ENCODE results near the gene HMGN3.

Gene HMGN3

DNA sequence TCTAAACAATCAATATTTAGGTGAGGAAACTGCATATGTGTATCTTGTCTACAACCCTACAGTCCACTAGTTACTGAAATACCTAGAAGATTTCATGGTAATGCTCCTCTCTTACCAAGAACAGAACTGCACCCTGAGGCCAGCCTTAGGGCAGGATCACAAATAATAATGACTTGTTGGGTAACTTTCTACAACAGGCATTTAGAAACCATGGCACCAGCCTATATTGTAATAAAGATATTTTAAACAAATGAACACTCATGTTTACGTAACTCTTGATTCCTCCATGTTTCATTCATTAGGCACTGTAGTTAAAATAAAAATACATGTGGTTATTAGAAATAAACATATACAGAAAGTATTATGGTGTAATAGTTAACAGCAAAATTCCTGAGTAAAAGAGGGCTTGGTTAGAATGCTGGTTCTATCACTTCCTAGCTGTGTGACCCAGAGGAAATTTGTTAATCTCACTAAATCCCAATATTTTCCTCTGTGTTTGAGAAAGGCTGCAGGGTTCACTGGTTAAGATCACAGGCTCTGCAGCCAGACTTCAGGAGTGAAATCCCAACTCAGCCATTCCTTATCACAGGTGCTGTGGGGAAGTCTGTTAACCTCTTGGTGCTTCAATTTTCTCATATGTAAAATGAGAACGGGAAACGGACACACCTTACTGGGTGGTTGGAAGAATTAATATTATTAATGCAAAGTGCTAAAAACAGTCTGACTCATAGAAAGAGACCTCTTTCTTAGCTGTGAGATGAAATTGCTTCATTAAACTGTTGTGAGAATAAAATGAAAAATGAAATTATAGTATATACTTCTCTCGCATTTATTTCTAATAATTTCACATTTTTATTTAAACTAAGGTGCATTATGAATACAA lies 8.5 kb downstream of the HMGN3 start:
- Mint-ChIP-seq H3K4me1 (ENCODE audit: low read depth) (peaks cover 5% of the 10 kb centered on the region), H3K36me3 (ENCODE audit: low read depth) (no peaks in the 10 kb centered on the region), H3K27ac (no peak overlapping the region), H3K9me3 (no peaks in the 10 kb centered on the region), H3K27me3 (ENCODE audit: low read depth) (no peaks in the 10 kb centered on the region), H3K4me3 (no peak overlapping the region)
- DNase-seq (ENCODE audit: low spot score), result no peak

GRCh38 chr6:79223611-79224404 lies 10.7 kb downstream of the HMGN3 start:
- no peak for DNase-seq (ENCODE audit: low spot score)
- no peaks in the 10 kb centered on the region for H3K27me3 Mint-ChIP-seq (ENCODE audit: low read depth)
- no peaks in the 10 kb centered on the region for H3K36me3 Mint-ChIP-seq (ENCODE audit: low read depth)

GRCh38 chr6:79215213-79215824 lies 19.2 kb downstream of the HMGN3 start:
- DNase-seq (ENCODE audit: low spot score), result no peak
- H3K36me3 Mint-ChIP-seq (ENCODE audit: low read depth), result peaks cover 5% of the 10 kb centered on the region
- no peaks in the 10 kb centered on the region for H3K9me3 Mint-ChIP-seq
- no peak overlapping the region for H3K27ac Mint-ChIP-seq
- H3K4me1 Mint-ChIP-seq (ENCODE audit: low read depth), result no peaks in the 10 kb centered on the region
- H3K4me3 Mint-ChIP-seq, result no peak overlapping the region
- no peaks in the 10 kb centered on the region for H3K27me3 Mint-ChIP-seq (ENCODE audit: low read depth)

More at GRCh38 chr6:79223611-79224404, 10.7 kb downstream of the HMGN3 start:
- Mint-ChIP-seq H3K4me1 (ENCODE audit: low read depth) (peaks cover 2% of the 10 kb centered on the region), H3K9me3 (no peaks in the 10 kb centered on the region), H3K27ac (no peak overlapping the region), H3K4me3 (no peak overlapping the region)

GRCh38 chr6:79212859-79213258 lies 21.6 kb downstream of the HMGN3 start:
- no peak for DNase-seq (ENCODE audit: low spot score)
- H3K27ac Mint-ChIP-seq, result no peak overlapping the region
- H3K9me3 Mint-ChIP-seq, result no peaks in the 10 kb centered on the region
- H3K4me3 Mint-ChIP-seq, result no peak overlapping the region
- H3K36me3 Mint-ChIP-seq (ENCODE audit: low read depth), result peaks cover 9% of the 10 kb centered on the region
- no peaks in the 10 kb centered on the region for H3K27me3 Mint-ChIP-seq (ENCODE audit: low read depth)
- H3K4me1 Mint-ChIP-seq (ENCODE audit: low read depth), result no peaks in the 10 kb centered on the region

DNA sequence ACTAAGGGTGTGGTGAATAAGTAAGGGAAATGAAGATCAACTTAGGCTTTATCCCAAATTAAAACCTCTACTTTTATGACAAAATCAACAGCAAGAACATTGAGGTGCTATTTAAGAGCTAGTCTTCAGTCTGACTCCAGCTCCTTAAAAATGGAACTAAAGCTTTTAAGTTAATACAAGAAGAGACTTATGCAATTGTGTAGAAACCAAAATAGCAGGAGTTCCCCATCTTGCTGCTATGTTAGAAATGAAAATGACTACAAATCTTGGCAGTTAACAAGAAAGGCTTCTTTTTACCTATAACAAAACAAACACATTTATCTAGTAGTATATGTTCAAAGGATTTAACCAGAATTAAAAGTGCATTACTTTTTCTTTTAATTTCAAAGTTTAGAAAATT lies 25.7 kb downstream of the HMGN3 start:
- Mint-ChIP-seq H3K27me3 (ENCODE audit: low read depth) (no peaks in the 10 kb centered on the region), H3K36me3 (ENCODE audit: low read depth) (peaks cover 18% of the 10 kb centered on the region), H3K4me1 (ENCODE audit: low read depth) (peaks cover 2% of the 10 kb centered on the region), H3K9me3 (no peaks in the 10 kb centered on the region), H3K4me3 (no peak overlapping the region), H3K27ac (no peak overlapping the region)
- DNase-seq (ENCODE audit: low spot score), result no peak

GRCh38 chr6:79203753-79204253 lies 30.7 kb downstream of the HMGN3 start:
- no peak for DNase-seq (ENCODE audit: low spot score)
- peaks cover 5% of the 10 kb centered on the region for H3K4me1 Mint-ChIP-seq (ENCODE audit: low read depth)
- H3K36me3 Mint-ChIP-seq (ENCODE audit: low read depth), result peaks cover 22% of the 10 kb centered on the region
- H3K9me3 Mint-ChIP-seq, result no peaks in the 10 kb centered on the region
- no peaks in the 10 kb centered on the region for H3K27me3 Mint-ChIP-seq (ENCODE audit: low read depth)
- no peak overlapping the region for H3K4me3 Mint-ChIP-seq
- H3K27ac Mint-ChIP-seq, result no peak overlapping the region

- no peak for DNase-seq (ENCODE audit: low spot score)
- Mint-ChIP-seq H3K4me3 (no peak overlapping the region), H3K27me3 (ENCODE audit: low read depth) (no peaks in the 10 kb centered on the region), H3K27ac (no peak overlapping the region), H3K36me3 (ENCODE audit: low read depth) (peaks cover 20% of the 10 kb centered on the region), H3K4me1 (ENCODE audit: low read depth) (peaks cover 5% of the 10 kb centered on the region), H3K9me3 (no peaks in the 10 kb centered on the region)
Measured at GRCh38 chr6:79202556-79202955, 31.9 kb downstream of the HMGN3 start.

GRCh38 chr6:79201983-79202382 lies 32.5 kb downstream of the HMGN3 start:
- Mint-ChIP-seq H3K36me3 (ENCODE audit: low read depth) (peaks cover 14% of the 10 kb centered on the region), H3K4me3 (no peak overlapping the region), H3K9me3 (no peaks in the 10 kb centered on the region), H3K27ac (no peak overlapping the region), H3K4me1 (ENCODE audit: low read depth) (peaks cover 2% of the 10 kb centered on the region), H3K27me3 (ENCODE audit: low read depth) (no peaks in the 10 kb centered on the region)
- no peak for DNase-seq (ENCODE audit: low spot score)

DNA sequence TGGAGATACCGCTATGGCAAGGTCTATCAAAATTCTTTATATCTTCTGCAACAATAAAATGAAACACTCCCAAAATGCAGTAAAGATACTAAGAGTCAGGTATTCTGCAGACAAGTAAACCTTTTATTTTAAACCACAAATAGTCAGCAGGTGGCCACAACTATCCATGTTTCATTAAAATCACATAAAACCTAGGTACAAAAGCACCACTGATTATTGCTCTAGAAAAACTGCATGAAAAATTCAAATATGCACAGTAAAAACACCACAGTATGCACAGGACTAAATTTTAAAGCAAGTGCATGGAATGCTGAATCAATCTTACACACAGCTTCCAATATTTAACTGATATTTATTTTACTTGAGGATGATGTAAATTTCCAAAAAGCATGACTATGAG lies 33.3 kb downstream of the HMGN3 start:
- Mint-ChIP-seq H3K4me1 (ENCODE audit: low read depth) (peaks cover 2% of the 10 kb centered on the region), H3K36me3 (ENCODE audit: low read depth) (peaks cover 13% of the 10 kb centered on the region)

DNA sequence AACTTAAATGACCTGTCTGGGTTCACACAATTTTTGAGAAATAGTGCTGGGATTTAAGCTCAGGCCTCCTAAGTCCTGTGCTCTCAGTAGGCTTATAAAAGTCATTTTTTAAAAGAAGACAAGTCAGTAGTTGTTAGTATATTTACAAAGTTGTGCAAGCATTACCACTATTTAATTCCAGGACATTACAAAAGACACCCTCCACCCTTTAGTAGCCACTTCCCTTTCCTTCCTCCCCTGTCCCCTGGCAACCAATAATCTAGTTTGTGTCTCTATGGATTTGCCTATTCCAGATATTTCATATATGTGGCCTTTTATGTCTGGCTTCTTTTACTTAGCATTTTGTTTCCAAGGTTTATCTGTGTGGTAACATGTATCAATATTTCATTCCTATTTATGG lies 37.6 kb downstream of the HMGN3 start:
- H3K27ac Mint-ChIP-seq, result no peak overlapping the region

More for the DNA sequence above, 33.3 kb downstream of the HMGN3 start:
- Mint-ChIP-seq H3K4me3 (no peak overlapping the region), H3K27me3 (ENCODE audit: low read depth) (no peaks in the 10 kb centered on the region), H3K9me3 (no peaks in the 10 kb centered on the region), H3K27ac (no peak overlapping the region)
- DNase-seq (ENCODE audit: low spot score), result no peak

GRCh38 chr6:79193971-79194370 lies 40.5 kb downstream of the HMGN3 start:
- Mint-ChIP-seq H3K36me3 (ENCODE audit: low read depth) (no peaks in the 10 kb centered on the region), H3K9me3 (peaks cover 16% of the 10 kb centered on the region), H3K4me3 (no peak overlapping the region), H3K27ac (no peak overlapping the region), H3K4me1 (ENCODE audit: low read depth) (no peaks in the 10 kb centered on the region), H3K27me3 (ENCODE audit: low read depth) (no peaks in the 10 kb centered on the region)
- DNase-seq (ENCODE audit: low spot score), result no peak

More for the DNA sequence above, 37.6 kb downstream of the HMGN3 start:
- peaks cover 3% of the 10 kb centered on the region for H3K36me3 Mint-ChIP-seq (ENCODE audit: low read depth)
- DNase-seq (ENCODE audit: low spot score), result no peak
- no peak overlapping the region for H3K4me3 Mint-ChIP-seq
- no peaks in the 10 kb centered on the region for H3K27me3 Mint-ChIP-seq (ENCODE audit: low read depth)
- peaks cover under 1% of the 10 kb centered on the region for H3K4me1 Mint-ChIP-seq (ENCODE audit: low read depth)
- peaks cover 8% of the 10 kb centered on the region for H3K9me3 Mint-ChIP-seq

DNA sequence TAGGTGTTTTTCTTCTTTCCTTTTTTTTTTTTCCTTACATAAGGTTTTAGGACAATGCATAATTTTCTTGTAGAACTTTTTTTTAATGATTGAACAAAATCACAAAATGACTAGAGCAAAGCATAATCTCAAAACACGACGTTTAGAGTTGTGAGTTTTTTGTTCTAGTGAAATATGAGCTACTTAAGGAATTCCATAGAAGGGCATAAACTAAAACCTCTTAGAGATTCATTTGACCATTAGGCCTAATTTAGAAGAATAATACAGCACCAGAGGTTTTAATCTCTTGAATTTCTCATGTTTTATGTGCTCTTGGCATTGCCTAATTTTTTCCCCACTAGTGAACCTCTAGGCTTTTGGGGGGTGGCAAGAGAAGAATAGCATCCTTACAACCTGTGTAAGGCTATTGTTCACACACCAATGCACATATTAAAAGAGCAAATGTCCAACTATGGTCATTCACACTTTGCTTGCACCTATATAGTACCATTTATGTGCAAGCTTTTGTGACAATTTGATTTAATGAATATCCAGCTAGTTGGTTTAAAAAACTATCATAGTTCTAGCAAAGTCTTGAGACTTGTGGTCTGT lies 44.6 kb downstream of the HMGN3 start:
- Mint-ChIP-seq H3K4me1 (ENCODE audit: low read depth) (no peaks in the 10 kb centered on the region), H3K36me3 (ENCODE audit: low read depth) (no peaks in the 10 kb centered on the region), H3K9me3 (peaks cover 16% of the 10 kb centered on the region), H3K27ac (no peak overlapping the region), H3K4me3 (no peak overlapping the region), H3K27me3 (ENCODE audit: low read depth) (peaks cover 7% of the 10 kb centered on the region)
- DNase-seq (ENCODE audit: low spot score), result no peak

GRCh38 chr6:79188885-79189480 lies 45.5 kb downstream of the HMGN3 start:
- Mint-ChIP-seq H3K27ac (no peak overlapping the region), H3K4me1 (ENCODE audit: low read depth) (no peaks in the 10 kb centered on the region), H3K4me3 (no peak overlapping the region), H3K27me3 (ENCODE audit: low read depth) (peaks cover 7% of the 10 kb centered on the region), H3K36me3 (ENCODE audit: low read depth) (no peaks in the 10 kb centered on the region), H3K9me3 (peaks cover 16% of the 10 kb centered on the region)
- no peak for DNase-seq (ENCODE audit: low spot score)

All from T-helper 2 cell treated with Interferon-gamma antibody and Interleukin-4, amounts not matched to agents 5 μg/mL and 100 μg/mL, for 36 hours (primary cell).